D721Med (cell line): Measurements from ENCODE around the gene DCLK2.

Experiments used
- DNase-seq: peaks from one replicate; pipeline ENCODE4 v3.0.0; 2011; ENCODE audit warnings: low spot score; ENCODE audit not compliant: insufficient read length
- FAIRE-seq: peaks from 2 replicates; lab custom pipeline; 2011; peaks lifted over from hg19 to GRCh38; lab: Jason Lieb, UNC
- CTCF ChIP-seq: IDR thresholded peaks from 2 replicates; pipeline ENCODE4 v1.5.1; 2012; ENCODE audit warnings: mild to moderate bottlenecking, control low read depth; ENCODE audit not compliant: insufficient read depth; ENCODE audit errors: missing control alignments

DCLK2 gene

DNA sequence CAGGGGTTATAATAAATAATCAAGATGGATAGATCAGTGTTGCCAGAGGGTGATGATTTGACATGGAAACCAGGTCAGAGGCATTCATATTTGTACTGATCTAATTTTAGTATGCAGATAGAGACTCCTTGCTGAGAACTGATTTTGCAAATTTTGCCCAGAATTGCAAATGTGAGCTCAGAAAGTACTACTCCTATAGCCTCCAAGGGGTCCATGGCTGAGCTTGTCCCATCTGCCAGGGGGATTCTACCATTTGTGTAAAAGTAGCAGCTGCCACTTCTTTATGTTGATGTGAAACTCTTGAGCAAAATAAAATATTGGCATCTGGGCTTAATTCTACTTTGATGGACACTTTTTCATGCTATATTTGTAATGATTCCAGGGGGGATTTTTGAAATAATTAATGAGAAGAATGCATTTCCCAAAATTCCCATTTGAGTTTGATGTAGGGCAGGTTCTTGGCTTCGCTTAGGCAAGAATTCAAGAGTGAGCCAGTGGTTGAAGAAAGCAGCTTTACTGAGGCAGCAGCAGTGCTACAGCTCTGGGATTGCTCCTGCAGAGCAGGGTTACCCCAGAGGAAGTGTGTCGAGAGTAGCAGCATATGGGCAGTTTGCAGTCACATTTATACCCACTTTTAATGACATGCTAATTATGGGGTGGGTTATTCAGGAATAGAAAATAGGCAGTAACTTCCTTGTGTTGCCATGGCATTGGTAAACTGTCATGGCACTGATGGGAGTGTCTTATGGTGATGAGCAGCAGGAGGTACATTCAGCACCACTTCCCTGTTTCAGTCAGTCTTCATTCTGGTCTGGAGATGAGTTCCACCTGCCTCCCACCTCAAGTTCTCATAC lies 38.7 kb upstream of the DCLK2 start:
- no peak for DNase-seq
- TF ChIP-seq CTCF = no peak
- FAIRE-seq = no peak

GRCh38 chr4:150044517-150044916 lies 33.7 kb upstream of the DCLK2 start:
- DNase-seq (no peak), FAIRE-seq (no peak)
- TF ChIP-seq CTCF = no peak

- no peak for FAIRE-seq
- no peak for TF ChIP-seq CTCF
- DNase-seq = no peak
Measured at GRCh38 chr4:150045410-150045809, 32.8 kb upstream of the DCLK2 start.

GRCh38 chr4:150046728-150047217 lies 31.5 kb upstream of the DCLK2 start:
- DNase-seq (no peak), FAIRE-seq (no peak)
- TF ChIP-seq CTCF = no peak

DNA sequence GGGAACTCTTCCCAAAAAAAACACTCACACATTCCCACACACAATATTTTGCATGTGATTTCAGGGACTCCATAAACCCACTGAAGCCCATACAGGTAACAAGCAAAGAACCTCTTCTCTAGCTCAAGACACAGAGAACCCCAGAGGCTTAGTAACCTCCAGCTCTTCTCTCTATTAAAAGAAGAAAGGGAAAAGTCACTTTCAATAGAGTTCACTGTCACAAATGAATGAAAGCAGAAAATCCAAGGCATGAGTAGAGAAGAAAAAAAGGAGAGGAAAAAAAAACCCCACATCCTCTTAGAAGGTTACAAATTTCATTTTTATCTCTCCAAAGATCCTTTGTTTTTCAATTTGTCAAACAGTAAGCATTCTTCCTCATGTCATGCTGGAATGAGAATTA lies 30.7 kb upstream of the DCLK2 start:
- TF ChIP-seq CTCF = no peak
- no peak for DNase-seq
- no peak for FAIRE-seq

DNA sequence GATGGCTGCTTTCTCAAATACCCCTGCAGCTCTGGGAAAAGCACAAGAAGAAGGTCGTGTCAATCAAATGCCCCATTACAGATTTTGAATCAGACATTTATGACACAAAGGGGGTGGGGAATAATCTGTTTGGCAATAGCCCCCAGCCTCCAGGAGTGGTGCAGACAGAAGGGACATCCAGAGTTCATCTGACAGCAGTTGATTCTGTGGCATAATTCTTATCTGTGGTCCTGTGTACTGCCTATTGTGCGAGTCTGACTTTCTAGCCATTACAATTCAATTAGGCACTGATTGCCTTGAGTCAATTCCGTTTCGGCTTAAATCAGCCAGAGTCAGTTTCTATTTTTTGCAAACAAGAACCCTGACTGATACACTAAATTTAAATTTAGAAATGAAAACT lies 28.6 kb upstream of the DCLK2 start:
- TF ChIP-seq CTCF = no peak
- DNase-seq = no peak
- FAIRE-seq = no peak

- FAIRE-seq (no peak), DNase-seq (no peak)
- TF ChIP-seq CTCF = no peak
Measured at GRCh38 chr4:150050566-150050965, 27.7 kb upstream of the DCLK2 start.
